ENCODE results near the gene FOS.

Gene FOS

GRCh38 chr14:75283833-75284563 lies 5.4 kb downstream of the FOS start:
- peak; percentile 43 for ATAC-seq
- no peak for TF ChIP-seq ZNF70 (CRISPR knock-in tag; IDR thresholded peaks at IDR 0.05)
- TF ChIP-seq CREB5 (CRISPR knock-in tag; IDR thresholded peaks at IDR 0.05; ENCODE audit: low read depth), result peak; percentile 82; the same call in 1 of the 2 replicates
- TF ChIP-seq ZFP30 (CRISPR knock-in tag; IDR thresholded peaks at IDR 0.05), result no peak

GRCh38 chr14:75285331-75285730 lies 6.7 kb downstream of the FOS start:
- TF ChIP-seq TCF4 (CRISPR knock-in tag; IDR thresholded peaks at IDR 0.05; ENCODE audit: borderline replicate concordance) (no peak), PATZ1 (CRISPR knock-in tag; IDR thresholded peaks at IDR 0.05; ENCODE audit: borderline replicate concordance) (no peak), CSDC2 (CRISPR knock-in tag; IDR thresholded peaks at IDR 0.05) (no peak), ZNF70 (CRISPR knock-in tag; IDR thresholded peaks at IDR 0.05) (no peak), GLIS3 (CRISPR knock-in tag; IDR thresholded peaks at IDR 0.05) (no peak), SNAI2 (CRISPR knock-in tag; IDR thresholded peaks at IDR 0.05) (no peak), PPARA (CRISPR knock-in tag; IDR thresholded peaks at IDR 0.05; ENCODE audit: borderline replicate concordance) (no peak), CSRNP3 (CRISPR knock-in tag; IDR thresholded peaks at IDR 0.05) (no peak)
- peak; percentile 1; the same call in 2 of the 3 replicates for ATAC-seq

GRCh38 chr14:75286313-75286712 lies 7.7 kb downstream of the FOS start:
- ATAC-seq, result no peak; the same call in 2 of the 3 replicates
- no peak for TF ChIP-seq ARNTL (CRISPR knock-in tag; IDR thresholded peaks at IDR 0.05; ENCODE audit: borderline replicate concordance, low read depth)
- TF ChIP-seq PATZ1 (CRISPR knock-in tag; IDR thresholded peaks at IDR 0.05; ENCODE audit: borderline replicate concordance), result no peak
- no peak for TF ChIP-seq ZFP30 (CRISPR knock-in tag; IDR thresholded peaks at IDR 0.05)
- no peak for TF ChIP-seq ZNF70 (CRISPR knock-in tag; IDR thresholded peaks at IDR 0.05)
- TF ChIP-seq BACH2 (CRISPR knock-in tag; IDR thresholded peaks at IDR 0.05; ENCODE audit: borderline replicate concordance), result no peak
- TF ChIP-seq PPARA (CRISPR knock-in tag; IDR thresholded peaks at IDR 0.05; ENCODE audit: borderline replicate concordance), result no peak
- no peak for TF ChIP-seq RARB (CRISPR knock-in tag; IDR thresholded peaks at IDR 0.05)
- no peak for TF ChIP-seq ESRRG (CRISPR knock-in tag; IDR thresholded peaks at IDR 0.05)
- no peak for TF ChIP-seq ZNF8 (CRISPR knock-in tag; IDR thresholded peaks at IDR 0.05)
- no peak for TF ChIP-seq TOX (CRISPR knock-in tag; IDR thresholded peaks at IDR 0.05; ENCODE audit: borderline replicate concordance)
- TF ChIP-seq TCF4 (CRISPR knock-in tag; IDR thresholded peaks at IDR 0.05; ENCODE audit: borderline replicate concordance), result no peak
- no peak for TF ChIP-seq CREB5 (CRISPR knock-in tag; IDR thresholded peaks at IDR 0.05; ENCODE audit: low read depth)
- TF ChIP-seq POU6F1 (CRISPR knock-in tag; IDR thresholded peaks at IDR 0.05; ENCODE audit: borderline replicate concordance, low read depth), result no peak
- no peak for TF ChIP-seq TSHZ2 (CRISPR knock-in tag; IDR thresholded peaks at IDR 0.05)
- no peak for TF ChIP-seq GLIS3 (CRISPR knock-in tag; IDR thresholded peaks at IDR 0.05)

Data from SK-N-SH treated with all-trans-retinoic acid at 6 μM for 48 hours (cell line).